Lung (tissue), 12 donors: ENCODE results near the gene STX16. TPM values are rescaled to one million over a fixed set of nuclear protein-coding genes. Genes with fewer than 3 reads are reported as not detected.

Experiments
- ATAC-seq: fragments of 200-7000 bp; cut with Tn5 transposase; one replicate; pipeline ENCODE4 v1.9.1; 2020; ENCODE audit warnings: moderate number of reproducible peaks; ENCODE audit not compliant: insufficient read depth, low FRiP score
- DNase-seq, 3 donors: peaks; one replicate each; pipeline ENCODE4 v3.0.0-alpha.2; 2013 to 2017
- H3K27ac ChIP-seq, 2 donors: one replicate each; pipeline ENCODE4 v1.5.1; 2013; ENCODE audit warnings: mild to moderate bottlenecking in 2 of 2, moderate library complexity in 2 of 2, control low read depth in 1 of 2, inconsistent platforms in 1 of 2, low read depth in 1 of 2, low read length in 1 of 2
- H3K27me3 ChIP-seq, 3 donors: one replicate each; pipeline ENCODE4 v1.5.1; 2013; ENCODE audit warnings: low read length in 2 of 3; ENCODE audit not compliant: control insufficient read depth in 3 of 3, insufficient read depth in 3 of 3
- H3K36me3 ChIP-seq, 4 donors: one replicate each; pipeline ENCODE4 v1.5.1; 2013; ENCODE audit warnings: low read length in 4 of 4, mild to moderate bottlenecking in 1 of 4, moderate library complexity in 1 of 4; ENCODE audit not compliant: control insufficient read depth in 4 of 4, insufficient read depth in 4 of 4
- H3K4me1 ChIP-seq, 5 donors: one replicate each; pipeline ENCODE4 v1.5.1; 2013; ENCODE audit warnings: low read length in 5 of 5, mild to moderate bottlenecking in 2 of 5, moderate library complexity in 1 of 5; ENCODE audit not compliant: control insufficient read depth in 5 of 5, insufficient read depth in 5 of 5
- H3K4me3 ChIP-seq: one replicate; pipeline ENCODE4 v1.5.1; 2013; ENCODE audit warnings: mild to moderate bottlenecking, control low read depth, moderate library complexity
- H3K9ac ChIP-seq, 2 donors: one replicate each; pipeline ENCODE4 v1.5.1; 2013; ENCODE audit warnings: low read length in 2 of 2, control low read depth in 1 of 2; ENCODE audit not compliant: insufficient read depth in 1 of 2
- H3K9me3 ChIP-seq, 4 donors: one replicate each; pipeline ENCODE4 v1.5.1; 2013; ENCODE audit warnings: low read length in 3 of 4, mild to moderate bottlenecking in 1 of 4, moderate library complexity in 1 of 4; ENCODE audit not compliant: control insufficient read depth in 4 of 4, insufficient read depth in 3 of 4
- WGBS, 2 donors: extraction: QIAGEN DNeasy Blood & Tissue Kit; methylation state at CpG; one replicate each; pipeline ENCODE4 v1.1.7; 2013; 5-methylcytosine and 5-hydroxymethylcytosine counted together
- polyA plus RNA-seq, 2 donors: library from polyadenylated mRNA; stranded (reverse); fragments of 200-250 nt; gene quantifications; one replicate each; pipeline ENCODE4 v1.2.1, GENCODE V29; 2013
- total RNA-seq, 2 donors: library from RNA; depleted of rRNA in 1 of 2; stranded (reverse); fragments of >200 nt in 1 of 2; gene quantifications; one replicate each; pipeline ENCODE4 v1.2.1, GENCODE V29; 2014 to 2021
- TF ChIP-seq, protein P1 (sequence below): IDR thresholded peaks from 2 replicates; pipeline ENCODE4 v1.5.1; 2012; ENCODE audit warnings: mild to moderate bottlenecking; ENCODE audit errors: control extremely low read depth, extremely low read depth
- donor health status: control.
- donor health status: control.
- donor health status: Bipolar disorder and iron deficiency.
- donor health status: healthy.
- donor health status: DM: yes; HTN: yes; CAD: no.

The STX16 gene
- total and polyA plus RNA-seq, 4 donors = 37.1 to 85.2 (median 46.9) TPM

DNA sequence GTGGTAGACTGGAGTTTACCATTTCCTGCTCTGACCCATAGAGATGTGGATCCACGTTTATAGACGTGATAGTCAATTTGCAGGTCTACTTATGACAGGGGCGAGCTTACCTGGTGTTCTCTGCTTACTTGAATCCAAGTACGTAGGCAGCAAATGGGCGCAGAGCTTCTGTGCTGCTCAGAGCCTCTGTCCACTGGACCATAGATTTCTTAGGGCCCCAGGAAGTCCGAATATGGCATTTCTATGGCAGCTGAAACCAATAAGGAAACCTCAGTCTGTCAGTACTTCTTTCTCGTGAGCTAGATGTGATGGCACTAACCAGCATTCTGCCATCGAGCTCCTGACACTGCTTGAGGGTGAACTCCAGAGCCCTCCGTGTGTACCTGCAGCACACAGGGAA lies 22.0 kb downstream of the STX16 start:
- no peaks in the 10 kb centered on the region for H3K9me3 ChIP-seq
- ATAC-seq (no peak), DNase-seq (no peak)
- no peak overlapping the region for H3K9ac ChIP-seq
- peaks cover 40 to 53% (median 41%) of the 10 kb centered on the region in 4 donors for H3K36me3 ChIP-seq
- H3K27ac ChIP-seq = no peak overlapping the region
- TF ChIP-seq, protein P1, sequence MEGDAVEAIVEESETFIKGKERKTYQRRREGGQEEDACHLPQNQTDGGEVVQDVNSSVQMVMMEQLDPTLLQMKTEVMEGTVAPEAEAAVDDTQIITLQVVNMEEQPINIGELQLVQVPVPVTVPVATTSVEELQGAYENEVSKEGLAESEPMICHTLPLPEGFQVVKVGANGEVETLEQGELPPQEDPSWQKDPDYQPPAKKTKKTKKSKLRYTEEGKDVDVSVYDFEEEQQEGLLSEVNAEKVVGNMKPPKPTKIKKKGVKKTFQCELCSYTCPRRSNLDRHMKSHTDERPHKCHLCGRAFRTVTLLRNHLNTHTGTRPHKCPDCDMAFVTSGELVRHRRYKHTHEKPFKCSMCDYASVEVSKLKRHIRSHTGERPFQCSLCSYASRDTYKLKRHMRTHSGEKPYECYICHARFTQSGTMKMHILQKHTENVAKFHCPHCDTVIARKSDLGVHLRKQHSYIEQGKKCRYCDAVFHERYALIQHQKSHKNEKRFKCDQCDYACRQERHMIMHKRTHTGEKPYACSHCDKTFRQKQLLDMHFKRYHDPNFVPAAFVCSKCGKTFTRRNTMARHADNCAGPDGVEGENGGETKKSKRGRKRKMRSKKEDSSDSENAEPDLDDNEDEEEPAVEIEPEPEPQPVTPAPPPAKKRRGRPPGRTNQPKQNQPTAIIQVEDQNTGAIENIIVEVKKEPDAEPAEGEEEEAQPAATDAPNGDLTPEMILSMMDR = no peak
- H3K4me3 ChIP-seq = no peak overlapping the region
- H3K27me3 ChIP-seq = no peaks in the 10 kb centered on the region
- WGBS, 2 donors = 94% methylated on average over 9 of the region's 9 CpGs
- no peaks in the 10 kb centered on the region for H3K4me1 ChIP-seq

DNA sequence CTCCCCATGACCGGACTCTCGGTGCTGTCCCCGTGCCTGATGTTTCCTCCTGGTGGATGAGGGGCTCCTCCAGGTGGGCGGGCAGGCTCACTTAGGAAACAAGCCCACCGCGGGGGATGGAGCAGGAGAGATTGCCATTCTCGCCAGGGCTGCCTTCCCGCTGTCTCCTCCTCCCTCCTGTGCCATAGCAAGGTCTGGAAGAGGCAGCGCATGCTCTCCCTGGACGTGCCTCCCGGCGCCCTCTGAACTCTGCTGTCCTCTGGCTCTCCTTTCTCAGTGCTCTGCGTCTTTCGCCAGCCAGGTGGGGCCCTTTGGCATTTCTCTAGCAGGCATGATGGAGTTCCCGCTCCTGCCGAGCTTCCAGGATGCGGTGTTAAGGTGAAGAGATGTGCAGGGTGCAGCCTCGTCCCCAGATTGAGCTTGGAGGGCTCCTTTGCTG lies 24.1 kb downstream of the STX16 start:
- ATAC-seq = no peak
- 94 to 97% methylated on average over 18 of the region's 18 CpGs for WGBS, 2 donors

GRCh38 chr20:58675641-58676040 lies 24.6 kb downstream of the STX16 start:
- no peak for ATAC-seq
- H3K4me1 ChIP-seq = no peaks in the 10 kb centered on the region
- no peaks in the 10 kb centered on the region for H3K27me3 ChIP-seq
- no peak overlapping the region for H3K27ac ChIP-seq
- 93 to 94% methylated on average over 17 of the region's 17 CpGs for WGBS, 2 donors
- DNase-seq = no peak
- no peak overlapping the region for H3K4me3 ChIP-seq
- peaks cover 29 to 49% (median 38%) of the 10 kb centered on the region in 4 donors for H3K36me3 ChIP-seq
- no peaks in the 10 kb centered on the region for H3K9me3 ChIP-seq
- TF ChIP-seq, protein P1 = no peak
- H3K9ac ChIP-seq = no peak overlapping the region

More for the DNA sequence above, 24.1 kb downstream of the STX16 start:
- TF ChIP-seq, protein P1 = no peak
- no peak for DNase-seq
- Histone ChIP-seq H3K9me3 (no peaks in the 10 kb centered on the region), H3K9ac (no peak overlapping the region), H3K27ac (no peak overlapping the region), H3K36me3 (peaks cover 29 to 47% (median 39%) of the 10 kb centered on the region in 4 donors), H3K4me1 (no peaks in the 10 kb centered on the region), H3K27me3 (no peaks in the 10 kb centered on the region), H3K4me3 (no peak overlapping the region)

DNA sequence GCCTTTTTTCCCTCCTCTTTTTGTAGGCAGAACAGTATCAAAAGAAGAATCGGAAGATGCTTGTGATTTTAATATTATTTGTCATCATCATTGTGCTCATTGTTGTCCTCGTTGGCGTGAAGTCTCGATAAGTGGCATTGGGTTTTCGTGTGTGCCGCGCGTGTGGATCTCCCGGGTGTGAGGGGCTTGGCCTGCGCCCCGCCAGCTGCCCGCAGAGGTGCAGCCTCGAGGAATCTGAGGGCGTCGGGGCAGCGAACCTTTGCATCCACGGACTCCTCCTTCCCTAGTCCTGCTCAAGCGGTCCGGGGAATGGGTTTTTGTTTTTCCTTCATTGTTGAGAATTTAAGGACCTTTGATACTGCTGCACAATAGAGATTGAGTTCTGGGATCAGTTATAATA lies 25.1 kb downstream of the STX16 start:
- TF ChIP-seq, protein P1 = no peak
- no peaks in the 10 kb centered on the region for H3K9me3 ChIP-seq
- no peaks in the 10 kb centered on the region for H3K4me1 ChIP-seq
- no peak overlapping the region for H3K9ac ChIP-seq
- ATAC-seq (no peak), DNase-seq (no peak)
- H3K36me3 ChIP-seq = peaks cover 29 to 45% (median 34%) of the 10 kb centered on the region in 4 donors
- no peak overlapping the region for H3K4me3 ChIP-seq
- H3K27me3 ChIP-seq = no peaks in the 10 kb centered on the region
- no peak overlapping the region for H3K27ac ChIP-seq
- WGBS, 2 donors = 97 to 98% methylated on average over 19 of the region's 19 CpGs
